HG03097 (cell line): ENCODE data around the gene TSKU.

Source experiments
- ATAC-seq: cut with Tn5 transposase; IDR thresholded peaks from one replicate; pipeline ENCODE4 v1.9.1; 2021; ENCODE audit not compliant: unreplicated experiment, low FRiP score

The TSKU gene

GRCh38 chr11:76752321-76753143 is 30.6 kb upstream of the TSKU start:
- no peak for ATAC-seq

GRCh38 chr11:76753449-76753848 is 29.7 kb upstream of the TSKU start:
- ATAC-seq = no peak

GRCh38 chr11:76753950-76754349 is 29.2 kb upstream of the TSKU start:
- no peak for ATAC-seq

- no peak for ATAC-seq
Observed at GRCh38 chr11:76756341-76756741, 26.8 kb upstream of the TSKU start.

DNA sequence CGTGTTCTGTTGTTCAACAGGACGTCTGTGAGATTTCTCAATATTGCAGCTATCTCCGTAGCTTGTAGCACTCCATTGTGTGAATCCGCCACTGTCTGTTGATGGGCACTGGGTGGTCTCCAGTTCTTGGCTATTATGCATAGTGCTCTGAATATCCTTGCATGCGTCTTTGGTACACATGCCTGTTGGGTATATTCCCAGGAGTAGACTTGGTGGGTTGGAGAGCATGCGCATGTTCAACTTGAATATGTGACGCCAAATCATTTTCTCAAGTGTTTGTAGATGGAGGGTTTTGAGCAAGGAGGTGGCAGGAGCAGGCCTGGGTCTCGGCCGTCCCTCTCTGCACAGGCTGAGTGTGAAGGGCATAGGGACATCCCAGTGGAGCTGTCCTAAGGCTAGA is 24.8 kb upstream of the TSKU start:
- no peak for ATAC-seq

DNA sequence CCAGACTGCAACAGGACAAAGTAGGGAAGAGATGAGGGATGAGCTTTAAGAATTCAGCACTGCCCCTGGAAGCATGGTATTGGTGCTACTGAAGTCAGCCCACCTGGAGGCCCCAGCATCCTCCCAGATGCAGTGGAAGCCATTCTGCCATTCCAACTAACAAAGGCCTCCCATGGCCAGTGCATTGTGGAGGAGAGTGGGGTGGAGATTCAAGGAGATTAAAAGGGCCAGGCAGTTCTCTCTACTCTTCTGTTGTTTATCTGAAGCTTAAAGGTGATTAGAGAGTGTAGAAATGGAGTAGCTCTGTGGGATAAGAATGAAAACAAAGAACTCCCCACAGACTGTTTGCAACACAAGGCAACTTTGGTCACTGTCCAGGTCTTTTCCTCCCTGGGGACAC is 24.1 kb upstream of the TSKU start:
- no peak for ATAC-seq

DNA sequence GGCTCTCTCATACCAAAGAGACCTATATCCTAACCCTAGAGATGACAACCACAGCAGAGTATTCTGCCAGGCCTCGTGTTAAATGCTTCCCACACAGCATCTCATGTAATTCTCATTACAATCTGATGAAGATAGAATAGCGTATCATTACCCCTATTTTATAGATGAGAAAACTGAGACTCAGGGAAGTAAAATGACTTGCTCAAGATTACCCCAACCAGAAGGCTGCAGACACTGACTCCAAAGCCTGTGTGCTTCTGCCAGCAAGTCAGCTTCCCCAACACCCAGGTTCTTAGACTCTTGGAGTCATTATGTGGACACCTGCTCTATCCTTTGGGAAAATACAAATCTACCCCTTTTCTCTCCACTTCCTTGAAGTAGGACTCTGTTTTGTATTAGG is 23.6 kb upstream of the TSKU start:
- ATAC-seq = no peak

GRCh38 chr11:76760236-76760635 is 22.9 kb upstream of the TSKU start:
- ATAC-seq = no peak

- ATAC-seq = no peak
Observed at GRCh38 chr11:76761718-76762355, 21.3 kb upstream of the TSKU start.

DNA sequence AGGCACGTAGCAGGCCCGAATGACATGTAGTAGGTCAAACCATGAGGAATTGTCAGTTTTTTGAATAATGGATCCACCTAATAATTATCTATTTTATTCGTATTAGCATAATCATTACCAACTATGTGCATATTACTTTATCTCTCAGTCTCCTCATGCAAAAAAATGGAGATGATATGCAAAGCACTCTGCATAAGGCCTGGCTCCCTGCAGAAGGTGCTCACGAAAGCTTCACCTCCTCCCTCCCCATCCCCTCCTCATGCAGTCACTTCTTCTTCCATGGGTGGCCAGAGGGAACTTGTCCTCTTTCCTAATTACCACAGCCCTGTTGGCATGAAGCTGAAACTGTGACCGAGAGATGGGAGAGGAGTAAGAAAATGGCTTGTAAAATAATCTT is 20.8 kb upstream of the TSKU start:
- no peak for ATAC-seq

DNA sequence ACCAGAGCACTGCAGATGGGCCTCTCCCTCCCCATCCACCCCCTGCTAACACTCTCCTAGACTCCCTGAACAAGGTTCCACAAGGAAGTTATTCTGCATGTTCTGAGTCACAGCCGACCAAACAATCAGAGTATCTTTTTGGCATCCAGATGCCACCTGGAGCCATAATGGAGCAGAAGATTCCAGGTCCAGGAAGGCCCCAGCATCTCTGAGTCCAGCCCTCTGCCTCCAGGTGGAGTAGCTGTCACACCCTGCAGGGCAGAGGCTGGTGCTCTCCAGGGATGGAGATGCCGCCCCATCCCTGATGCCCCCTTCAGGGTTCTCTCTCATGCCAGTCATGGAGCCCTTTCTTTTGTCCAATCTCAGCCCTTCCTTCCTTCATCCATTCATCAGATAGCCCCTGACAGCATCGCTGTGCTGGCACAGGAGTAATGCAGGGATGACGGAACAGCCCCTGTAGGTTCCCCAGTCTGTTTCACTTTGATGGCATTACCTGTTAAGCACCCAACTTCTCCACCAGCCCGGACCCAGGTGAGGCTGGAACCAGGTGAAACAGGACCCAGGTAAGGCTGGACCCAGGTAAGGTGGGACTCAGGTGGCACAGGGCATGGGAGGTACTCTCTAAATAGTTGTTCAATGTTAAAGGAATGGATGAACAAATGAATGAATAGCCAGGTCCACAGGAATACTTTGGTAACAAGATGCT is 20.1 kb upstream of the TSKU start:
- no peak for ATAC-seq

DNA sequence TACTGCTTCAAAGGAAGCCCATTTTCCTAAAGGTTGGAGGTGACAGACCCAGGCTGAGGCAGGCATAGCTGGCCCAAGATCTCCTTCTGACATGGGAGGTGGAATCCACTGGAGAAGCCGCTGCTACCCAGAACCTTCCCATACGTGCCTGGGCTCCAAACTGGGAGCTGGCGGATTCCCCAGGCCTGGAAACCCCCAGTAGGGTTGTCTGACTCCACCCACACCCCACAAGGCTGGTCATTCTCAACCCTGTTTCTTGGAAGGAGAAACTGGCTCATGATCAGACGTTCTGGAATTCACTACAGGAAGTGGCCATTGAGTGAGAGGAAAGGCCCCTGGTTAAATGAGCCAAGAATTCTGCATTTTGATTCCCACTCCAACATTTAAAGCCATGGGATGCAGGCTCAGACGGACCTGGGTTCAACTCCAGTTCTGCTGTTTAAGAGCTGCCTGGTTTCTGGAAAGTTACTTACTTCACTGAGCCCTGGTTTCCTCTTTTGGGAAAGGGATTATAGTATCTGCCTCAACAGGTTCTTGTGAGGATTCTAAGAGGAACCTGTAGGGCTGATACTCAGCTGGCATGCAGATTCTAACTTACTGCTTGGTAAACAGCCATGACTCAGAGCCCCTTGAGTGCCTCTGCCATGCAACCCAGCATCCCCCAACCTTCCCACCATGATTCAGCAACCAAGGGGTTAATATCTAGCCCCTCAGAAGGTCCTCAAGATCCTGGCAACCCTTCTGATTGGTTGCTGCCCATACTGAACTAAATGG is 19.4 kb upstream of the TSKU start:
- no peak for ATAC-seq

DNA sequence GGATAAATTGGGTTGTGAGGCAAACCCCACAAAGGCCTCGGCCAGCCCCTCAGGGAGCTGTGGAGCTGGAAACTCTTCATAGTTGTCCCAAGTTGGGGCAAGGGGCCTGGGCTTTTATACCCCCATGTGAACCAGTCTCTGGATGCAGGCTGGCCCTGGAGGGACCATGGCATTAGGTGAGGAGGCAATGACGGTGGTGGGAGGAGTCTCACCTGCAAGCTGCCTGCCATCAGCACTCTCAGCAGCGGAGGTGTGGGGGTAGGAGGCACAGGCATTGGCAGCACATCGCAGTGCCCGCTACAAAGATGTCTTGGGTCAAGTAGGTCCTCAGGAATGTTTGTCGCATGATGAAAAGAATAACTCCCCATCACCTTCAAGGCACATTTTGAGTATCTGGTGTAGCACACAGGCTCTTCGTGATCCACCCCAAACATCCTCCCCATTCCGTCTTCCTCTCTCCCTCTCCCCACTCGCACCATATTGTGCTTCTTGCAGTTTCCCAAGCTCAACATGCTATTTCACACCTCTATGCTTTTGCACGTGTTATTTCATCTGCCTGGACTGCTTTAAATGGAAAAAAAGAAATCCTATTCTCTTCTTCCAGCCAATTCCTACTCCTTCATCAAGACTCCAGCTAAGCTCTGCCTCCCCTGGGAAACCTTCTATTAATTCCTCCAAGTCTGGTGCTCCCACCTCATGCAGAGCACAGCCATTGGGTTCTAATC is 18.1 kb upstream of the TSKU start:
- no peak for ATAC-seq

- no peak for ATAC-seq
Observed at GRCh38 chr11:76765863-76766350, 17.2 kb upstream of the TSKU start.

DNA sequence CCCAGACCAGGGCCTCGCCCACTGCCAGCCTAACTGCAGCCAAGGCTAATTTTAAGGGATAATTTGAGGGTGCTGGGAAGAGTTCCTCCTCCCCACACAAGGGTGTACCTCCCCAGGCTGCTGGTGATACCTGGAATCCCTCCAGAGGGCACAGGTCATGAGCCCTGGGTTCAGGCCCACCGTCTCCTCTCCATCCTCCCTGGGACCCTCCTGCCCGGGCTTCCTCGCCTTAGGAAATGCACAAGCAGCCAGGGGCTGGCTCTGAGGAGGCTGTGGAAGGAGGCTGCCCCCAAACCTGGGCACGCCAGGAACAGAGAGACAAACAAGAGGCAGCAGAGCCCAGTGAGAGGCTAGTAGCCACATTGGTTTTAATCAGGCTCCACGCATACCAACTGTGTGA is 16.6 kb upstream of the TSKU start:
- ATAC-seq = no peak

- ATAC-seq = no peak
Observed at GRCh38 chr11:76767659-76768058, 15.5 kb upstream of the TSKU start.

DNA sequence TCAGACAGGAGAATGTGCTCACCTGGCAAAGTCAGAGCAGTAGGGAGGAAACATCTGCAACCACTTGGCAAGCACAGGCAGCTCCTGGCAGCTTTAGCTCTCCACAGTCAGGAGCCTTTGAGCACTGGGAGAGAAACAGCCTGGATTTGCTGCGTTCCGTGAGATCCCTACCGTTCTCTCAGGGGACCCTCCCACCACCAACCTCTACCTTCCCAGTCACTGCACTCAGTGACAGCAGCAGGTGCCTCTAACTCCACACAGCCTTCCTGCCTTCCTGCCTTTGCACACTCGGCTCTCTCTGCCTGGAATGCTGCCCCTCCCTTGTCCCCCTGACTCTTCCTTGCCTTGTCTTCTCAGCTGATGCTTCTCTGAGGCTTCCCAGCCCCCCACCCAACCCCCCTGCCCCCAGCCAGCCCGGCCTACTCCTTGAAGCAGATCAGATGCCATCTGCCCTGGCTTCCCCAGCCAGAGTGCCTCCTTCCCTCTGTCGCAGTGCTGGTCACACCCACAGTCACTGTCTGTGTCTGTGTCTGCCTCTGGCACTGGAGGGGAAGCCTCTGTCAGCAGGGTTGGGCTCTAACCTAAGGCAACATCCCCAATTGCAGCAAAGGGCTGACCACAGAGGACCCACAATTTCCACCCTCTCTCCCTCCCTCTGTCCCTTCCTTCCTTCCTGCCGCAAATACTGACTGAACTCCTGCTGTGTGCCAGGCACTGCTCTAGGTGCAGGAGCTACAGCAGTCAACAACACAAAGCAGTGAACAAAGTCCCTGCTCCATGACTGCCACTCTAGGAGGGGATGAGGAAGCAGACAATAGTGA is 14.9 kb upstream of the TSKU start:
- no peak for ATAC-seq

GRCh38 chr11:76768909-76769560 is 14.1 kb upstream of the TSKU start:
- ATAC-seq = no peak
